Mesenchymal stem cell (in vitro differentiated cells and primary cell): ENCODE results near the gene RNLS.
"Not testable (repeated sequence)": the region's sequence is repeated elsewhere in the genome, so short reads cannot be mapped to it uniquely, and the experiment has no call there.

ENCODE experiments used
- DNase-seq: peaks from one replicate; pipeline ENCODE4 v3.0.0-alpha.2; 2013
- H2AFZ ChIP-seq: one replicate; pipeline ENCODE4 v1.6.1; 2013; ENCODE audit warnings: low read depth, mild to moderate bottlenecking, control low read depth, inconsistent platforms, low read length, moderate library complexity
- H2AK5ac ChIP-seq: 2 replicates; pipeline ENCODE4 v1.6.1; 2013; ENCODE audit warnings: low read length, moderate library complexity, mild to moderate bottlenecking, inconsistent platforms; ENCODE audit not compliant: severe bottlenecking
- H2BK120ac ChIP-seq: one replicate; pipeline ENCODE4 v1.6.1; 2013; ENCODE audit warnings: low read depth, mild to moderate bottlenecking, inconsistent platforms, low read length, moderate library complexity
- H2BK12ac ChIP-seq, 2 experiments: one replicate each; pipeline ENCODE4 v1.6.1; 2013; ENCODE audit warnings: inconsistent platforms in 2 of 2, low read length in 2 of 2, mild to moderate bottlenecking in 2 of 2, moderate library complexity in 2 of 2, control low read depth in 1 of 2
- H2BK15ac ChIP-seq: one replicate; pipeline ENCODE4 v1.6.1; 2013; ENCODE audit warnings: mild to moderate bottlenecking, low read depth, inconsistent platforms; ENCODE audit not compliant: poor library complexity, severe bottlenecking
- H2BK5ac ChIP-seq: 2 replicates; pipeline ENCODE4 v1.6.1; 2013; ENCODE audit warnings: low read depth, mild to moderate bottlenecking, low read length, control low read depth, inconsistent platforms; ENCODE audit not compliant: poor library complexity, severe bottlenecking
- H3K14ac ChIP-seq, 2 experiments: one replicate each; pipeline ENCODE4 v1.6.1; 2013; ENCODE audit warnings: inconsistent platforms in 2 of 2, low read length in 2 of 2, control low read depth in 1 of 2, mild to moderate bottlenecking in 1 of 2, moderate library complexity in 1 of 2
- H3K18ac ChIP-seq, 2 experiments: one replicate each; pipeline ENCODE4 v1.6.1; 2013; ENCODE audit warnings: inconsistent platforms in 2 of 2, low read length in 2 of 2, control low read depth in 1 of 2, low read depth in 1 of 2, mild to moderate bottlenecking in 1 of 2
- H3K23ac ChIP-seq, 2 experiments: one replicate each; pipeline ENCODE4 v1.6.1; 2013; ENCODE audit warnings: inconsistent platforms in 2 of 2, low read length in 2 of 2, mild to moderate bottlenecking in 2 of 2, moderate library complexity in 2 of 2, control low read depth in 1 of 2
- H3K27ac ChIP-seq: 2 replicates; pipeline ENCODE4 v1.5.1; 2013; ENCODE audit warnings: mild to moderate bottlenecking, moderate library complexity, low read length, control low read depth, inconsistent platforms; ENCODE audit not compliant: poor library complexity, severe bottlenecking
- H3K27me3 ChIP-seq, 2 experiments: 2 replicates each; pipeline versions ENCODE4 v1.6.1 to v1.7.0; 2013; ENCODE audit warnings: low read length in 2 of 2, mild to moderate bottlenecking in 2 of 2, moderate library complexity in 2 of 2, control low read depth in 1 of 2, inconsistent platforms in 1 of 2; ENCODE audit not compliant: control insufficient read depth in 1 of 2, insufficient read depth in 1 of 2
- H3K36me3 ChIP-seq, 2 experiments: 2 replicates each; pipeline versions ENCODE4 v1.6.1 to v1.7.0; 2013; ENCODE audit warnings: low read length in 2 of 2, control low read depth in 1 of 2, inconsistent platforms in 1 of 2, low read depth in 1 of 2, mild to moderate bottlenecking in 1 of 2; ENCODE audit not compliant: insufficient read depth in 2 of 2, control insufficient read depth in 1 of 2
- H3K4ac ChIP-seq, 2 experiments: one replicate each; pipeline ENCODE4 v1.6.1; 2013; ENCODE audit warnings: inconsistent platforms in 2 of 2, low read length in 2 of 2, mild to moderate bottlenecking in 2 of 2, moderate library complexity in 2 of 2, control low read depth in 1 of 2, low read depth in 1 of 2
- H3K4me1 ChIP-seq: 2 replicates; pipeline ENCODE4 v1.6.1; 2013; ENCODE audit warnings: low read depth, low read length, control low read depth; ENCODE audit not compliant: control insufficient read depth, insufficient read depth
- H3K4me2 ChIP-seq: 2 replicates; pipeline ENCODE4 v1.6.1; 2013; ENCODE audit warnings: low read length, mild to moderate bottlenecking, inconsistent platforms; ENCODE audit not compliant: poor library complexity, severe bottlenecking
- H3K4me3 ChIP-seq, 2 experiments: 2 replicates each; pipeline versions ENCODE4 v1.5.1 to v1.7.0; 2013; ENCODE audit warnings: low read length in 2 of 2, mild to moderate bottlenecking in 2 of 2, control low read depth in 1 of 2, low read depth in 1 of 2; ENCODE audit not compliant: insufficient read depth in 1 of 2
- H3K79me1 ChIP-seq: replicated peaks from 2 replicates; pipeline ENCODE4 v1.6.1; 2013; ENCODE audit warnings: mild to moderate bottlenecking, control low read depth, low read length, inconsistent platforms; ENCODE audit not compliant: poor library complexity, severe bottlenecking
- H3K9ac ChIP-seq: 2 replicates; pipeline ENCODE4 v1.7.0; 2013; ENCODE audit warnings: mild to moderate bottlenecking, low read length, moderate library complexity
- H3K9me3 ChIP-seq: 2 replicates; pipeline ENCODE4 v1.7.0; 2013; ENCODE audit warnings: mild to moderate bottlenecking, low read length; ENCODE audit not compliant: control insufficient read depth
- H4K8ac ChIP-seq: one replicate; pipeline ENCODE4 v1.6.1; 2013; ENCODE audit warnings: inconsistent platforms, mild to moderate bottlenecking, low read length, moderate library complexity
- H4K91ac ChIP-seq: one replicate; pipeline ENCODE4 v1.6.1; 2013; ENCODE audit warnings: mild to moderate bottlenecking, low read length, inconsistent platforms
- WGBS: methylation state at CpG from one replicate; pipeline ENCODE4 v1.1.7; 2013; ENCODE audit warnings: mixed read lengths; 5-methylcytosine and 5-hydroxymethylcytosine counted together

Gene RNLS

DNA sequence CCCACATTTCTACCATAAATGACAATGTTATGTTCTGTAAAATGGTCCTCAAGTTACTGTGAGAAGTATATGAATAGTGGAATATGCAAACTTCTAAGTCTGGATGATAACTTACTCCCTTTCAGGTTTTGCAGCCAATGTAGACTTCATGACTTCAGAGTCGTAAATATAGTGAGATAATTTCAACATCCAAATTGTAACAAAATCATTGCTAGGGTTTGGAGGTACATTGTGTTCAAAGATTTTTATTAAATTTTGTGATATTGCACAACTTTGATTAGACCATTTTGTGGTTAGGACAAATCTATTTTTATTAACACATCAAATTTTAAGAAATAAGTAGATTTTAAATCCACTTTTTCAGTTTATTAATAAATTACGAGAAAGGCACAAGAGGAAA is 270.3 kb downstream of the RNLS start:
- H3K4ac ChIP-seq, result no peak overlapping the region
- H4K8ac ChIP-seq, result no peak overlapping the region
- no peak overlapping the region for H3K4me3 ChIP-seq
- no peaks in the 10 kb centered on the region for H3K4me1 ChIP-seq
- H2BK15ac ChIP-seq, result no peak overlapping the region
- no peak overlapping the region for H3K4me2 ChIP-seq
- no peak overlapping the region for H3K14ac ChIP-seq
- no peaks in the 10 kb centered on the region for H3K27me3 ChIP-seq
- no peak overlapping the region for H4K91ac ChIP-seq
- WGBS, result no CpG with 5 or more reads among the region's 2 CpGs
- H3K27ac ChIP-seq, result no peak overlapping the region
- no peak overlapping the region for H3K18ac ChIP-seq
- H3K36me3 ChIP-seq, result no peaks in the 10 kb centered on the region
- H2BK12ac ChIP-seq, result no peak overlapping the region
- no peak overlapping the region for H2BK120ac ChIP-seq
- no peak overlapping the region for H3K9ac ChIP-seq
- no peak overlapping the region for H2BK5ac ChIP-seq
- H2AK5ac ChIP-seq, result no peak overlapping the region
- H2AFZ ChIP-seq, result no peak overlapping the region
- DNase-seq, result no peak
- no peaks in the 10 kb centered on the region for H3K79me1 ChIP-seq
- H3K23ac ChIP-seq, result no peak overlapping the region
- H3K9me3 ChIP-seq, result no peaks in the 10 kb centered on the region

DNA sequence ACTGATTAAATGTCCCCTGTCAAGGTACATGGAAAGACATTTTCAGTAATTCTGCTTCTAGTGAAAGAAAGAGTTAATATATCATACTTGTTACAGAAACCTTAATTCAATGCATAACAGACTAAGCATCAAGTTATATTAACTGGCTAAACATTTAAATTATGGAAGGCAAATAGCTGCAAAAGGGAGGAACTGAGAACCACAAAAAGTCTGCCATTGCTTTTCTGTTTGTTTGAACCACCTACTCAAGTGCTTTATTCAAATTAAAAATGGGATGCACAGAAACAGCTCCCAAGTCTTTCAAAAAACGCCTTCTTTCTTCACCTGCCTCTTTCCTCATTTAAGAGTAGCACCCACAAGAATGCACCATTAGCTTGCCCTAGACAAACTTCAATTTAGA is 271.9 kb downstream of the RNLS start:
- Histone ChIP-seq H3K4ac (no peak overlapping the region), H3K79me1 (no peaks in the 10 kb centered on the region), H3K27me3 (no peaks in the 10 kb centered on the region), H2BK120ac (no peak overlapping the region), H3K4me1 (no peaks in the 10 kb centered on the region), H3K36me3 (no peaks in the 10 kb centered on the region), H3K9me3 (no peaks in the 10 kb centered on the region), H2BK5ac (no peak overlapping the region), H3K23ac (no peak overlapping the region), H3K18ac (no peak overlapping the region), H2AK5ac (no peak overlapping the region), H2AFZ (no peak overlapping the region), H4K91ac (no peak overlapping the region), H3K14ac (no peak overlapping the region), H3K27ac (no peak overlapping the region), H3K9ac (no peak overlapping the region), H3K4me3 (no peak overlapping the region), H4K8ac (no peak overlapping the region), H2BK15ac (no peak overlapping the region), H2BK12ac (no peak overlapping the region), H3K4me2 (no peak overlapping the region)
- 68% methylated on average over 1 of the region's 1 CpG for WGBS
- DNase-seq, result no peak

DNA sequence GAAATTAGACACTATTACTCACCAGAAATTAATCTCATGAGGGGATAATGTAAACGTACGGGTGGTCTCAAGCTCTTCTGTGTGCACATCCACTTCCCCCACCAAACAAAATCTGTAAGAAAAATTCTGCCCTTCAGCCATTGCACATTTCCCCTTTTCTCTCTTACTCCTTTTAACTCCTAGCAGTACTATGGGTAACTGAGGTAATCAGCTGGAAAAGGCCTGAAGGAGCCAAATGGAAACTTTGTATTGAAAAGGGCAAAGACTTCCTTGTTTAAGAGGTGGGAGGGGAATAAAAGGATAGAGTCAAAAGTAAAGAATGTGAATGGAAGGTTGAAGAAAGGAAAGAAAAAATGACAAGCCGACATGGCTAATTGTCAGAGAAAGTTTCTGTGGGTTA is 273.8 kb downstream of the RNLS start:
- Histone ChIP-seq H3K18ac (no peak overlapping the region), H4K8ac (no peak overlapping the region), H2BK12ac (no peak overlapping the region), H3K36me3 (no peaks in the 10 kb centered on the region), H3K4me1 (no peaks in the 10 kb centered on the region), H3K14ac (no peak overlapping the region), H3K79me1 (no peaks in the 10 kb centered on the region), H3K27ac (no peak overlapping the region), H3K23ac (no peak overlapping the region), H3K4me2 (no peak overlapping the region), H3K4ac (no peak overlapping the region), H3K27me3 (no peaks in the 10 kb centered on the region), H2BK15ac (no peak overlapping the region), H3K9ac (no peak overlapping the region), H3K4me3 (no peak overlapping the region), H2AFZ (no peak overlapping the region), H2BK5ac (no peak overlapping the region), H3K9me3 (no peaks in the 10 kb centered on the region), H2AK5ac (no peak overlapping the region), H4K91ac (no peak overlapping the region), H2BK120ac (no peak overlapping the region)
- DNase-seq, result no peak
- WGBS, result 97% methylated on average over 3 of the region's 3 CpGs

DNA sequence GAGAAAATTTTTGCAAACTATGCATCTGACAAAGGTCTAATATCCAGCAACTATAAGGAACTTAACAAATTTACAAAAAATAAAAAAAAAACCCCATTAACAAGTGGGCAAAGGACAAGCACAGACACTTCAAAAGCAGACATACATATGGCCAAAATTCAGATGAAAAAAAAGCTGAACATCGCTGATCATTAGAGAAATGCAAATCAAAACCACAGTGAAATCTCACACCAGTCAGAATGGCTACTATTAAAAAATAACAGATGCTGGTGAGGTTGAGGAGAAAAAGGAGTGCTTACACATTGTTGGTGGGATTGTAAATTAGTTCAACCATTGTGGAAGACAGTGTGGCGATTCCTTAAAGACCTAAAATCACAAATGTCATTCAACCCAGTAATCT is 274.8 kb downstream of the RNLS start:
- H2AK5ac ChIP-seq, H2BK5ac ChIP-seq, DNase-seq, H2AFZ ChIP-seq, H3K9me3 ChIP-seq, H3K14ac ChIP-seq, H3K27me3 ChIP-seq, H3K4me2 ChIP-seq, H3K4me1 ChIP-seq, H3K27ac ChIP-seq, H3K4me3 ChIP-seq, H2BK12ac ChIP-seq, H3K23ac ChIP-seq, H2BK15ac ChIP-seq, H4K8ac ChIP-seq, H3K36me3 ChIP-seq, H4K91ac ChIP-seq, H3K4ac ChIP-seq, H3K79me1 ChIP-seq, H2BK120ac ChIP-seq, H3K9ac ChIP-seq, H3K18ac ChIP-seq: not testable (repeated sequence)
- WGBS, result no CpG with 5 or more reads among the region's 2 CpGs
